HUES6 (cell line): ENCODE results near the gene ITGA11.
"Not testable (repeated sequence)": the region's sequence is repeated elsewhere in the genome, so short reads cannot be mapped to it uniquely, and the experiment has no call there.

Source experiments
- H3K27ac ChIP-seq: 2 replicates; pipeline ENCODE4 v1.7.0; 2013; ENCODE audit warnings: low read depth, mild to moderate bottlenecking, low read length, inconsistent platforms
- H3K27me3 ChIP-seq: 2 replicates; pipeline ENCODE4 v1.6.1; 2013; ENCODE audit warnings: low read length; ENCODE audit not compliant: control insufficient read depth, insufficient read depth
- H3K36me3 ChIP-seq: 2 replicates; pipeline ENCODE4 v1.6.1; 2013; ENCODE audit warnings: low read length; ENCODE audit not compliant: control insufficient read depth, insufficient read depth
- H3K4me1 ChIP-seq: 2 replicates; pipeline ENCODE4 v1.6.1; 2013; ENCODE audit warnings: low read length; ENCODE audit not compliant: control insufficient read depth, insufficient read depth
- H3K4me3 ChIP-seq: 2 replicates; pipeline ENCODE4 v1.5.1; 2013; ENCODE audit warnings: low read depth, low read length
- H3K9ac ChIP-seq: one replicate; pipeline ENCODE4 v1.6.1; 2013; ENCODE audit warnings: mild to moderate bottlenecking, low read length
- H3K9me3 ChIP-seq: 2 replicates; pipeline ENCODE4 v1.6.1; 2013; ENCODE audit warnings: low read depth, low read length; ENCODE audit not compliant: control insufficient read depth, insufficient read depth

ITGA11 gene

DNA sequence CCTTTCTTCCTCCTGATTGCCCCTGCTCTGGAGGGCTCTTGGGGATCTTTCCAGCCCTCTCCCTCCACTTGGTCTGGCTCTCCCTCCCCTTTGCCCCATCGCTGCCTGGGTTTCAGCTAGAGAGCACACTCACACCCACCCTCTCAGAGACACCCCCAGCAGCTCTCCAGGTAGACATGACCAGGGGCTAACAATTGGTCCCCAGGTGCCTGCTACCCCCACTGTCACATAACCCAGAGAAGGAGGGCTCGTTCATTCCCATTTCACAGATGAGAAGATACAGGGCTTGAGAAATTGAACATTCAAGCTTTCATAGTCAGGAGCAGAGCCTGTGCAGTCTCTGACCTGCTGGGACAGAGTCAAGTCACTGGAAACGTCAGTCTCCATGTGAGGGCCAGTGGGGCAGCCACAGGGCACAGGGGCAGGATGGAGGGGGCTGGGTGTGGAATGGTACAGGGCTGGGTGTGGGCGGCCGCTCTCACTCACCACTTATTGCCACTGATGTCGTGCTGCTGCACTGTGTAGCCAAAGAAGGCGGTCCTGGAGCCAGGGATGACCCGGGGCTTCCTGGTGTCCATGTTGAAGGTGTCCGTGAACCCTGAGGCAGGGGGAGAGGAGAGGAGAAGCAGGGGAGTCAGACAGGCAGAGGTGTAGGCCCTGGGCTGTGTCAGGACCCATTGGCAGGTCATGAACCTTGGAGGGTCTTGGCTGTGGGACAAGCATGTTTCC, 29.4 kb downstream of the ITGA11 start:
- H3K4me3 ChIP-seq = no peak overlapping the region
- H3K9me3 ChIP-seq = no peaks in the 10 kb centered on the region
- H3K9ac ChIP-seq = no peak overlapping the region
- no peaks in the 10 kb centered on the region for H3K27me3 ChIP-seq
- H3K4me1 ChIP-seq = no peaks in the 10 kb centered on the region
- H3K36me3 ChIP-seq = no peaks in the 10 kb centered on the region
- no peak overlapping the region for H3K27ac ChIP-seq

DNA sequence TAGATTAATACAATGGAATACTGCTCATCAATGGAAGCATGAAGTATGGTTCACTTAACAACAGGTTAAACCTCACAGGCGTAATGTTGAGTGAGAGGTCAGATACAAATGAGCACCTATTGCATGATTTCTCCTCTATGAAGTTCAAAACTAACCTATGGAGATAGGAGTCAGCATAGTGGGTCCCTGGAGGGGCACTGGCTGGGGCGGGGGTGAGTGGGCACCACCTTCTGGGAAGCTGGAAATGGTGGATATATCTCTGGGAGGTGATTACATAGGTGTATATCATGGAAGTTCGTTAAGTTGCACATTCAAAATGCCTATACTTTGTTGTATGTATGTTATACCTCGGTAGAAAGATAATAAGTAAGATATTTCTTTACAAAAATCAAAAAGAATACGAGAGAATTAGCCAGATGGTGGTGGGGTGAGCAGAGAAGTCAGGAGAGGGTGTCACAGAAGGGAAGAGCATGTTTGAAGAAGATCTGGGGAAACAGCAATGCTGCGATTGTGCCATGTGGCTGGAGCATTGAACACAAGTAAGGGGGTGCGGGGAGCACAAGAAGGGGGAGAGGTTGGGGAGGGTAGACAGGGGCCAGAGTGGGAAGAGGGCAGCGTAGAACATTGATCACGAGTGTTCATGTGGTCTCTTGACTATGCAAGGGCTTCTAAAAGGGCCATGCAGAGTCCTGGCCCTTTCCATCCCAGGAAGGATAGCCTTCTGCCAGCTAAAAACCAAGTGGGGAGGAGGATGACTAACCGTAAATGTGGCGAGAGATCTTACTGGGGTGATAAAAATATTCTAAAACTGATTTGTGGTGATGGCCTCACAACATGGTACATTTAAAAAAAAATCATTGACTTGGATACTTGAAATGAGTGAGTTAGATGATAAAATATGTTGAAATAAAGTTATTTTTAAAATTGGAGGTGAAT, 30.2 kb downstream of the ITGA11 start:
- Histone ChIP-seq H3K9ac (no peak overlapping the region), H3K9me3 (no peaks in the 10 kb centered on the region), H3K27ac (no peak overlapping the region), H3K4me1 (no peaks in the 10 kb centered on the region), H3K27me3 (no peaks in the 10 kb centered on the region), H3K36me3 (no peaks in the 10 kb centered on the region), H3K4me3 (no peak overlapping the region)

DNA sequence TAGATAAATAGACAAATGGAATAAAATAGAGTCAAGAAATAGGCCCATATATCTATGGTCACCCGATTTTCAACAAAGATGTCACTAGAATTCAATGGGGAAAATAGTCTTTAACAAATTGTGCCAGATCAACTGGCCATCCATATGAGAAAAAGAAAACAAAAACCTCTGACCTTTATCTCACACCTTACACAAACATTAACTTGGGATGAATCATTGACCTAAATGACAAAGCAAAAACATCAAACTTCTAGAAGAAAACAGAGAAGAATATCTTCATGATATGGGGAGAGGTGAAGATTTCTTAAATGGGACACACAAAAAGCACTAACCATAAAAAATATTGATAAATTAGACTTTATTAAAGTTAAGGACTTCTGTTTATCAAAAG, 31.9 kb downstream of the ITGA11 start:
- no peaks in the 10 kb centered on the region for H3K36me3 ChIP-seq
- no peak overlapping the region for H3K27ac ChIP-seq
- no peak overlapping the region for H3K4me3 ChIP-seq
- no peaks in the 10 kb centered on the region for H3K9me3 ChIP-seq
- no peaks in the 10 kb centered on the region for H3K27me3 ChIP-seq
- no peaks in the 10 kb centered on the region for H3K4me1 ChIP-seq
- no peak overlapping the region for H3K9ac ChIP-seq

DNA sequence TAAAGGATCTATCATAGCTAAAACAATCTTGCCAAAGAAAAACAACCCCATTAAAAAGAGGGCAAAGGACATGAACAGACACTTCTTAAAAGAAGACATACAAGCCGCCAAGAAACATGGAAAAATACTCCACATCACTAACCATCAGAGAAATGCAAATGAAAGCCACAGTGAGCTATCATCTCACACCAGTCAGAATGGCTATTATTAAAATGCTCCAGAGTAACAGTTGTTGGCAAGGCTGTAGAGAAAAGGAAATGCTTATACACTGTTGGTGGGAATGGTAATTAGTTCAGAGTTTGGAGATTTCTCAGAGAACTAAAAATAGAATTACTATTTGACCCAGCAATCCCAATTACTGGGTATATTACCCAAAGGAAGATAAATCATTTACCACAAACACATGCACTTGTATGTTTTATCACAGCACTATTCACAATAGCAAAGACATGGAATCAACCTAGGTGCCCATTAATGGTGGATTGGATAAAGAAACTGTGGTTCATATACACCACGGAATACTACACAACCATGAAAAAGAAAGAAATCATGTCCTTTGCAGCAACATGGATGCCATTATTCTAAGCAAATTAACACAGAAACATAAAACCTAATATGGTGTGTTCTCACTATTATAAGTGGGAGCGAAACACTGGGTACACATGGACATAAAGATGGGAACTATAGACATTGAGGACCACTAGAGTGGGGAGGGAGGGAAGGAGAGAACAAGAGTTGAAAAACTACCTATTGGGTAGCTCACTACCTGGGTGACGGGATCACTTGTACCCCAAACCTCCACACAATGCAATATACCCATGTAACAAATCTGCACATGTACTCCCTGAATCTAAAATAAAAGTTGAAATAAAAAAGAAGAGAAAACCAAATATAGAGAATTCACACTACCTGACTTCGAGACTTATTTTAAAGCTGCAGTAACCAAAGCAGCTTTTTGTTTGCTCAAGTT, 32.6 kb downstream of the ITGA11 start:
- H3K4me3 ChIP-seq = no peak overlapping the region
- H3K27me3 ChIP-seq = no peaks in the 10 kb centered on the region
- no peaks in the 10 kb centered on the region for H3K4me1 ChIP-seq
- H3K9me3 ChIP-seq = no peaks in the 10 kb centered on the region
- no peak overlapping the region for H3K27ac ChIP-seq
- no peak overlapping the region for H3K9ac ChIP-seq
- no peaks in the 10 kb centered on the region for H3K36me3 ChIP-seq

DNA sequence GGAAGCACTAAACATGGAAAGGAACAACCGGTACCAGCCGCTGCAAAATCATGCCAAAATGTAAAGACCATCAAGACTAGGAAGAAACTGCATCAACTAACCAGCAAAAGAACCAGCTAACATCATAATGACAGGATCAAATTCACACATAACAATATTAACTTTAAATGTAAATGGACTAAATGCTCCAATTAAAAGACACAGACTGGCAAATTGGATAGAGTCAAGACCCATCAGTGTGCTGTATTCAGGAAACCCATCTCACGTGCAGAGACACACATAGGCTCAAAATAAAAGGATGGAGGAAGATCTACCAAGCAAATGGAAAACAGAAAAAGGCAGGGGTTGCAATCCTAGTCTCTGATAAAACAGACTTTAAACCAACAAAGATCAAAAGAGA, 34.0 kb downstream of the ITGA11 start:
- not testable (repeated sequence) for H3K4me3 ChIP-seq, H3K36me3 ChIP-seq, H3K9ac ChIP-seq, H3K27me3 ChIP-seq, H3K27ac ChIP-seq, H3K4me1 ChIP-seq, H3K9me3 ChIP-seq

DNA sequence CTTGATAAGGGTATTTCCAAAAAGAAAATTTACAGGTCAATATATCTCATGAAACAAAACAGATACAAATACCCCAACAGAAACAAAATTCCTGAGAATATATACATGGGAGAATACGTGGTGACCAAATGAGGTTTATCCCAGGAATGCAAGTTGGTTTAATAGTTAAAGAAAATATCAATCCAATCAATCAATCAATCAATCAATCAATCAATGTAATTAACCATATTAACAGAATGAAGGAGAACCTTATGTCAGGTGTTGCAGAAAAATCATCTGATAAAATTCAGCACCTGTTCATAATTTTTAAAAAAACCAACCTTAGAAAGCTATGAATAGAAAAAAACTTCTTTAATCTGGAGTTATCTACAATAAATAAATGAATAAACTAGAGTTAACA, 35.9 kb downstream of the ITGA11 start:
- Histone ChIP-seq H3K27ac (no peak overlapping the region), H3K4me3 (no peak overlapping the region), H3K9me3 (no peaks in the 10 kb centered on the region), H3K36me3 (no peaks in the 10 kb centered on the region), H3K9ac (no peak overlapping the region), H3K27me3 (no peaks in the 10 kb centered on the region), H3K4me1 (no peaks in the 10 kb centered on the region)

DNA sequence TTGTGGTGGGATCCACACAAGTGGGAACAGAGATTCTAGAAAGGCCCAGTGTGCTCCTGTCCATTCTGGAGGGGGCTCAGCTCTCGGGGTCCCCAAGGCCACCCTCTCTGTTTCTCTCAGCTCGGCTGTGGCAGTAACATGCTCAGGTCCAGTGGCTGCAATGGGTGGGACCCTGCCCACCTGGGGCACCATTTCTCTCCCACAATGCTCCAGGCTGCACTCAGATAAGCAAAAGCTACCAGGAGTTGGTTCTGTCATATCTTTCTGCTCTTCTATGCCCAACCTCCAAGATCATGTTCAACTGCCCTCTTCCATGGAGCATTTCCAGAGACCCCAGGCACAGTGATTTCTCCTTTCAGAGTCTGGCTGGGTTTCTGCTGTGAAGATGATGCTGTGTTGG, 40.8 kb downstream of the ITGA11 start:
- no peak overlapping the region for H3K4me3 ChIP-seq
- H3K27me3 ChIP-seq = peaks cover 16% of the 10 kb centered on the region
- no peaks in the 10 kb centered on the region for H3K36me3 ChIP-seq
- no peak overlapping the region for H3K9ac ChIP-seq
- peaks cover 3% of the 10 kb centered on the region; the same call in 1 of the 2 replicates for H3K4me1 ChIP-seq
- H3K9me3 ChIP-seq = no peaks in the 10 kb centered on the region
- no peak overlapping the region for H3K27ac ChIP-seq

DNA sequence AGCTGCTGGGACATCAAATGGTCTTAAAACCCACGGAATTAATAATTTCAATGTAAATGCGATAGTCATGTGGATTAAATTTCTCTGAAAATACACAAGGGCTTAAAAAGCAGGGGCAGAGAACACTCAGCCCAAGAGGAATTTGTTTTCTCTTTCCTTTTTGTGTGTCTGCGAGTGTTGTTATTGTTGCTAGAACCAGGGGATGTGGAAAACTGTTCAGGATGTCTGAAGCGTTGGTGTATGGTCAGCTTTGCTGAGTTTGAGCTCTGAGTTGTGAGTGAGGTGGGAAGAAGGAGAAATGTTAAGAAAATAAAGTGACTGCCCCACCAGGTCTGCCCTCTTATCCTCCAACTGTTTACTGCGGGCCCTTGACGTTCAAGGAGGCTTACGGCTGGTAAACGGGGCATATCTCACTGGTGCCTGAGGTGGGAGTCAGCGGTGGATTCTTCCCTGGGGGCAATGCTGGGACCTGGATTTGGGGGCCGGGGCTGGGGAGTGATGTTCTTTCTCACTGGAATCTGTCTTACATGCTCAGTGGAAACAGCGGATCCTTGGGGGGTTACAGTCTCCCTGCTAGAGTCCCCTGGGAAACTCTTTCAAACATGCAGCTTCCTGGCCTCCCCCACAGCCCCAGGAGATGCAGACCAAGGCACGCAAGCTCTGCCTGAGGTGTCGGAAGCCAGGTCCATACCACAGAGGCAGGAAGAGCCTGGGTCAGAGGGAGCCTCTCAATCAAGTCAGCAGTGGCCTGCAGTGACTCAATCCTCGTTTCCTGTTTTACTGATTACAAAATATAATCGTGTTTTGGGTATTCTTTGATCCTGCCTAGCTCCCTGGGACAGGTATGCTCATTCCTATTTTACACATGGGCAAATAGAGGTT, 41.8 kb downstream of the ITGA11 start:
- H3K36me3 ChIP-seq = no peaks in the 10 kb centered on the region
- peaks cover 3% of the 10 kb centered on the region; the same call in 1 of the 2 replicates for H3K4me1 ChIP-seq
- no peak overlapping the region for H3K27ac ChIP-seq
- H3K27me3 ChIP-seq = peaks cover 16% of the 10 kb centered on the region
- no peak overlapping the region for H3K4me3 ChIP-seq
- no peaks in the 10 kb centered on the region for H3K9me3 ChIP-seq
- no peak overlapping the region for H3K9ac ChIP-seq

DNA sequence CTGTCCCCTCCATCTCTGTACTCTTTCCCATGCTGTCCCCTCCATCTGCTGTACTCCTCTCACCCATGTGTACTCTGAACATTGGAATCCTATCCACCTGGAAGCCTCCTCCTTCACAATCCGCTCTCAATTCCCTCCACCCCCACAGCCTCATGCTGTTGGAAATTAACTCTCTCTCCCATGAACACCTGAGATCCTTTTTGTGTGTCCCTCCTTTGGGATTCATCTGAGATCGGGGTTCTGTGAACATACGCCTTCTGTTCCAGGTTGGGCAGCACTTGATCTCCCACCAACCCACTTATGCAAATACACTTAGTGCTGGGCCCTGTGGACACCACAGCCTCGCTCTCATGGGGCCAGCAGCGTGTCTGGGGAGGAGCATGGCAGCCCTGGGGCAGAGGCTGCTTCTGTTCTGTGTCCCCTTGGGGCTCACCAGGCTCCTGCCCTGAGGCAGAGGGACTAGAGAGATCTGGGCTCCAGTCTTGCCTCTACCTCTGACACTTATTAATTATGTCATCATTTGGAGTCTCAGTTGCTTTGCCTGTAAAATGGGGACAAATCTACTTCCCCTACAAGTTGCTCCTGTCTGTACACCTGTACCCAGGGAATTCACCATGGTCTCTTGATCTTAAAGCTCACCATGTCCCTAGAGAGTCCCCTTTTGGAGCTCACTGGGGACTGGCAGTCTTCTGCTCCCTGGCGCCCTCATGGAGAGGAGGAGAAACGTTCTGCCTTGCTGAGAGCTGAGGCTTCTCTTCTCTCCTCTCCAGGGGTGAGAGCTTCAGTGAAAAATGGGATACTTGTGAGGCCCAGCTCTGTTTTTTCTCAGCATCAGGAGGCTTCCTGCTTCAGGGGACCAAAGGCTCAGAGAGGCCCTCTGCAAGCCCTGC, 42.7 kb downstream of the ITGA11 start:
- Histone ChIP-seq H3K36me3 (no peaks in the 10 kb centered on the region), H3K27ac (no peak overlapping the region), H3K4me1 (peaks cover 3% of the 10 kb centered on the region; the same call in 1 of the 2 replicates), H3K9ac (no peak overlapping the region), H3K4me3 (no peak overlapping the region), H3K27me3 (peaks cover 16% of the 10 kb centered on the region), H3K9me3 (no peaks in the 10 kb centered on the region)
